Trophoblast cell (in vitro differentiated cells and primary cell): ENCODE measurements around the gene HAGHL.

Experiments
- DNase-seq, 2 donors: peaks; one replicate each; pipeline ENCODE4 v3.0.0-alpha.2; 2016
- H2AFZ ChIP-seq: 2 replicates; pipeline ENCODE4 v1.6.1; 2013; ENCODE audit warnings: low read length, moderate library complexity, mild to moderate bottlenecking; ENCODE audit not compliant: insufficient read depth, poor library complexity
- H2AK5ac ChIP-seq: 2 replicates; pipeline ENCODE4 v1.6.1; 2013; ENCODE audit warnings: mild to moderate bottlenecking, low read length
- H2BK120ac ChIP-seq: 2 replicates; pipeline ENCODE4 v1.6.1; 2013; ENCODE audit warnings: low read length, mild to moderate bottlenecking, moderate library complexity; ENCODE audit not compliant: insufficient read depth, poor library complexity
- H2BK12ac ChIP-seq: 2 replicates; pipeline ENCODE4 v1.6.1; 2013; ENCODE audit warnings: mild to moderate bottlenecking, low read length, moderate library complexity
- H2BK5ac ChIP-seq: 2 replicates; pipeline ENCODE4 v1.6.1; 2013; ENCODE audit warnings: low read length, low read depth, moderate library complexity, mild to moderate bottlenecking; ENCODE audit not compliant: poor library complexity
- H3K14ac ChIP-seq: 2 replicates; pipeline ENCODE4 v1.6.1; 2013; ENCODE audit warnings: mild to moderate bottlenecking, low read length
- H3K18ac ChIP-seq: 2 replicates; pipeline ENCODE4 v1.6.1; 2013; ENCODE audit warnings: mild to moderate bottlenecking, low read length
- H3K23ac ChIP-seq: 2 replicates; pipeline ENCODE4 v1.6.1; 2013; ENCODE audit warnings: low read length
- H3K27ac ChIP-seq: 2 replicates; pipeline ENCODE4 v1.5.1; 2013; ENCODE audit warnings: low read depth, mild to moderate bottlenecking, inconsistent platforms, low read length, moderate library complexity
- H3K27me3 ChIP-seq: 2 replicates; pipeline ENCODE4 v1.6.1; 2013; ENCODE audit warnings: inconsistent platforms, mild to moderate bottlenecking, low read length, moderate library complexity; ENCODE audit not compliant: insufficient read depth
- H3K36me3 ChIP-seq, 2 experiments: 1 replicate in 1 of 2; 2 replicates in 1 of 2; pipeline ENCODE4 v1.6.1; 2013; ENCODE audit warnings: low read length in 2 of 2, mild to moderate bottlenecking in 2 of 2, moderate library complexity in 1 of 2; ENCODE audit not compliant: insufficient read depth in 2 of 2, control insufficient read depth in 1 of 2
- H3K4ac ChIP-seq: 2 replicates; pipeline ENCODE4 v1.6.1; 2013; ENCODE audit warnings: low read depth, mild to moderate bottlenecking, low read length, moderate library complexity
- H3K4me1 ChIP-seq, 2 experiments: 1 replicate in 1 of 2; 2 replicates in 1 of 2; pipeline ENCODE4 v1.6.1; 2013; ENCODE audit warnings: low read length in 2 of 2, mild to moderate bottlenecking in 2 of 2, moderate library complexity in 1 of 2; ENCODE audit not compliant: insufficient read depth in 2 of 2, control insufficient read depth in 1 of 2
- H3K4me2 ChIP-seq: 2 replicates; pipeline ENCODE4 v1.6.1; 2013; ENCODE audit warnings: inconsistent platforms, mild to moderate bottlenecking, low read length, moderate library complexity
- H3K4me3 ChIP-seq: 2 replicates; pipeline ENCODE4 v1.5.1; 2013; ENCODE audit warnings: mild to moderate bottlenecking, low read depth, low read length, inconsistent platforms
- H3K79me1 ChIP-seq: one replicate; pipeline ENCODE4 v1.6.1; 2013; ENCODE audit warnings: low read length
- H3K79me2 ChIP-seq: 2 replicates; pipeline ENCODE4 v1.6.1; 2013; ENCODE audit warnings: low read length, mild to moderate bottlenecking; ENCODE audit not compliant: control insufficient read depth, insufficient read depth, poor library complexity
- H3K9ac ChIP-seq: 2 replicates; pipeline ENCODE4 v1.6.1; 2013; ENCODE audit warnings: mild to moderate bottlenecking, low read length
- H3K9me3 ChIP-seq: 2 replicates; pipeline ENCODE4 v1.6.1; 2013; ENCODE audit warnings: low read depth, mild to moderate bottlenecking, control low read depth, inconsistent platforms, low read length; ENCODE audit not compliant: insufficient read depth
- H4K12ac ChIP-seq: 2 replicates; pipeline ENCODE4 v1.6.1; 2013; ENCODE audit warnings: low read depth, mild to moderate bottlenecking, low read length, moderate library complexity
- H4K8ac ChIP-seq: 2 replicates; pipeline ENCODE4 v1.6.1; 2013; ENCODE audit warnings: low read depth, mild to moderate bottlenecking, low read length, moderate library complexity
- H4K91ac ChIP-seq: one replicate; pipeline ENCODE4 v1.6.1; 2013; ENCODE audit warnings: low read depth, mild to moderate bottlenecking, low read length, moderate library complexity
- WGBS: extraction: QIAGEN DNeasy Blood & Tissue Kit; methylation state at CpG from one replicate; pipeline ENCODE4 v1.1.7; 2013; ENCODE audit warnings: missing lambda C conversion rate; ENCODE audit not compliant: insufficient read length, insufficient coverage; ENCODE audit errors: extremely low coverage; 5-methylcytosine and 5-hydroxymethylcytosine counted together

Gene HAGHL

DNA sequence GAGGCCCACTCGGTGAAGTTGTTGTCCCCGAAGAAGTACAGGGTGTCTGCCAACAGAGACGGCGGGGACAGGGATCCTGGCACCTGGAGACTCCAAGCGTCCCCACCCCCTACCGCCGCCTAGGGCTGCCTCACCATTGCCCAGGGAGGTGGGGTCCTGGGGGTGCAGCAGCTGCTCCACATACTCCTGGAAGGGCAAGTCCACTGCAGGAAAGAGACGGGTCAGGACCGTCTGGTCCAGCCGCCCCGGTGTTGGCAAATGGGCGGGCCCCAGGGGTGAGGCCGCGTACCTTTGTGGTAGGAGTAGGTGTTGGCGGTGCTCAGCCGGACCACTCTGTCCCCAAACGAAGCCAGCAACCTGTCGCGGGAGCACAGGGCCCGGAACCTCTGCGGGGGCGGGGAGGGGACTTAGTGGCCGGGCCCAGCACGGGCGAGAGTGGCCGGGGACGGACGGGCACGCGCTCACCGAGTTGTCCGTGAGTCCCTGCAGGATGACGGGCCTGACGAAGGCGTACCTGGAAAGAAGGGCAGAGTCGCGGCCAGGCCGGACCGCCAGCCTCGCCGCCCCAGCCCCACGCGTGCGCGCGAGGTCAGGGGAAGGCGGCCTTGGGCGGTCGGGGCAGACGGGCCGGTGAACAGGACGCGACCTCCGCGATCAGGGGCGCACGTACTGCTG is 43.4 kb upstream of the HAGHL start:
- peaks cover 6% of the 10 kb centered on the region for H3K9me3 ChIP-seq
- H3K79me2 ChIP-seq = peaks cover 21% of the 10 kb centered on the region
- H4K12ac ChIP-seq = peak overlapping the region; percentile 81
- peak overlapping the region; percentile 55 for H2BK120ac ChIP-seq
- peak overlapping the region; percentile 59 for H3K27ac ChIP-seq
- peak overlapping the region; percentile 97 for H2AK5ac ChIP-seq
- peak overlapping the region; percentile 67 for H2AFZ ChIP-seq
- H3K18ac ChIP-seq = peak overlapping the region; percentile 60
- peaks cover 14% of the 10 kb centered on the region for H3K79me1 ChIP-seq
- H4K8ac ChIP-seq = peak overlapping the region; percentile 81
- H3K23ac ChIP-seq = no peak overlapping the region
- peak overlapping the region; percentile 18 for H3K4ac ChIP-seq
- peaks cover 54 to 57% of the 10 kb centered on the region in 2 experiments for H3K36me3 ChIP-seq
- WGBS = no CpG with 5 or more reads among the region's 57 CpGs
- H3K4me2 ChIP-seq = peak overlapping the region; percentile 90
- no peak overlapping the region for H2BK12ac ChIP-seq
- peak in 1 of 2 donors; percentile 30 for DNase-seq
- H3K27me3 ChIP-seq = no peaks in the 10 kb centered on the region
- H3K4me3 ChIP-seq = peak overlapping the region; percentile 98
- H4K91ac ChIP-seq = peak overlapping the region; percentile 92
- H3K14ac ChIP-seq = peak overlapping the region; percentile 97
- peaks cover 27 to 32% of the 10 kb centered on the region in 2 experiments for H3K4me1 ChIP-seq
- H3K9ac ChIP-seq = peak overlapping the region; percentile 81
- peak overlapping the region; percentile 47 for H2BK5ac ChIP-seq

DNA sequence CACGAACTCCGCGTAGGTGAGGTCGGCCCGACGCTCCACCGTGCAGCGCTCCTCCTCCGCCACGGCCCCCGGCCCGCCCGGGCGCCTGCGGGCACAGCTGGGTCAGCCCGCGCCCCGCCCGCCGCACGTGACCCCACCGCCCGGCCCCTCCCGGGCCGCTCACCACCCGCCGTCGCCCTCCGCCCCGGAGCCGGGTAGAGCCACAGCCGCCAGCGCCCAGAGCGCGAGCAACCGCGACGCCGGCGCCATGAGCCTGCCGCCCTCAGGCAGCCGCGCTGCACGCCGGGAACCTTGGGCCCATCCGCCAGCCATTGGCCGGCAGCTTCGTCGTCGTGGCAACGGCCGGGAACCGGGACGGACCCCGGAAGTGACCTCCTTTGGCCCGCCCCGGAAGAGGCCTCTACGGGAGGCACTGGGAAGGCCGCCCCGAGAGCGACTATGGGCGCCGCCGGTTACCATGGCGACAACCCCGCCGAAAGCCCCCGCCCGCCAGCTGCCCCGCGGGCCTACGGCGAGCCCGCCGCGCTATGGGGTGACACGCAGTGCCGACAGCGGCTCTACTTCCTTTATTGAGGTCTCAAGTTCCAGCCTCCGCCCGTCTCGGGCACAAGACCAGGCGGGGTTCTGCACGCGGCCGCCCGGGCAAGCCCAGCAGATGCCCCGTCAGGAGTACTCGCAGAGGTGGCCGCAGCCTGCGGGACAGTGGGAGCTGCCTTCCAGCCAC is 42.7 kb upstream of the HAGHL start, which contains the start of gene JMJD8:
Gene JMJD8, minus strand, starts transcription at position 264 of the 724 bp plus-strand sequence. Its CDS starts 15 bp downstream, at position 249.
- no peaks in the 10 kb centered on the region for H3K27me3 ChIP-seq
- H3K4ac ChIP-seq = peak within 1 kb of the TSS; percentile 18
- peak within 1 kb of the TSS; percentile 59 for H3K27ac ChIP-seq
- peak within 1 kb of the TSS; percentile 47 for H2BK5ac ChIP-seq
- WGBS = no CpG with 5 or more reads among the region's 91 CpGs
- peak within 1 kb of the TSS; percentile 97 for H3K14ac ChIP-seq
- H2BK12ac ChIP-seq = no peak within 1 kb of the TSS
- peak within 1 kb of the TSS; percentile 81 for H4K12ac ChIP-seq
- peak within 1 kb of the TSS; percentile 60 for H3K18ac ChIP-seq
- peak within 1 kb of the TSS; percentile 98 for H3K4me3 ChIP-seq
- H3K79me1 ChIP-seq = peaks cover 14% of the 10 kb centered on the region
- peak within 1 kb of the TSS; percentile 55 for H2BK120ac ChIP-seq
- H3K36me3 ChIP-seq = peaks cover 54 to 57% of the 10 kb centered on the region in 2 experiments
- H2AFZ ChIP-seq = peak within 1 kb of the TSS; percentile 70
- peaks cover 24 to 32% of the 10 kb centered on the region in 2 experiments for H3K4me1 ChIP-seq
- H3K23ac ChIP-seq = no peak within 1 kb of the TSS
- peak within 1 kb of the TSS; percentile 90 for H3K4me2 ChIP-seq
- H3K9ac ChIP-seq = peak within 1 kb of the TSS; percentile 81
- H4K8ac ChIP-seq = peak within 1 kb of the TSS; percentile 92
- peaks cover 6% of the 10 kb centered on the region for H3K9me3 ChIP-seq
- peak; percentile 94 to 95 for DNase-seq
- H3K79me2 ChIP-seq = peaks cover 21% of the 10 kb centered on the region
- H2AK5ac ChIP-seq = peak within 1 kb of the TSS; percentile 97
- H4K91ac ChIP-seq = peak within 1 kb of the TSS; percentile 92

DNA sequence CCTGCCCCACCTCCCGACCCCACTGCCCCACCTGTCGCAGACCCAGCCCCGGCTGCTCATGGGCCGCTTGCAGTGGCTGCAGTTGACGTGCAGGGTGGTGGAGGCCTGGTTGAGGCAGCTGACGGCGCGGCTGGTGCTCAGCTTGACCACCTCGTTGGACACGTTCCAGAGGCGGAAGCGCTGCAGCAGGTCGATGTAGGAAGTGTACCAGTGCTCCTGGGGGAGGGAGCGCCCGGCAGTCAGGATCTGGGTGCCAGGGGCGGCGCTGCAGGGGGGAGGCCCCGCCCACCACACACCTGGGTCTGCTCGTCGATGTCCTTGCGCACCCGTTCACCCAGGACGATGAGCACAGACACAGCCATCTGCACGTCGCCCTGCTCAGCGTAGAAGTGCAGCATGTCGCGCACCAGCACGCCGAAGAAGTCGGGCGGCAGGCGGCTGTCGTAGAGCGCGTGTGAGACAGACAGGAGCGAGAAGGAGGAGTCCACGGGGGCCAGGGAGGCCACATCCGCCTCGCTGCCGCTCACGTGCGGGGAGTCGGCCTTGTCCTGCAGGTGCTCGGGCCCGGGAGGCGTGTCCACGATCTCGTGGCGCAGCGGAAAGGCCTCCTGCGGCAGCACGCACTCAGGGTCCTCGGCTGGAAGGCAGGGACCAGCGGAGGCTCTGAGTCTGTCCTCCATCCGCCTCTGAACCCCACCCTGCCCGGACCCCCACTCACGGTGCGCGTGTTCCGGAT is 41.8 kb upstream of the HAGHL start:
- Histone ChIP-seq H3K4me1 (peaks cover 28 to 34% of the 10 kb centered on the region in 2 experiments), H3K27me3 (no peaks in the 10 kb centered on the region), H3K9me3 (peaks cover 6% of the 10 kb centered on the region), H2AK5ac (no peak overlapping the region), H4K91ac (no peak overlapping the region), H3K18ac (no peak overlapping the region), H3K14ac (no peak overlapping the region), H2BK120ac (no peak overlapping the region), H4K8ac (peak overlapping the region; percentile 24), H3K4me3 (peak overlapping the region; percentile 10), H3K79me2 (peaks cover 20% of the 10 kb centered on the region), H3K23ac (no peak overlapping the region), H3K4ac (no peak overlapping the region), H3K27ac (no peak overlapping the region), H2BK5ac (no peak overlapping the region), H2BK12ac (no peak overlapping the region), H2AFZ (no peak overlapping the region), H3K79me1 (peaks cover 14% of the 10 kb centered on the region), H4K12ac (no peak overlapping the region), H3K36me3 (peaks cover 54 to 57% of the 10 kb centered on the region in 2 experiments), H3K9ac (no peak overlapping the region), H3K4me2 (no peak overlapping the region)
- DNase-seq = no peak
- WGBS = no CpG with 5 or more reads among the region's 61 CpGs

DNA sequence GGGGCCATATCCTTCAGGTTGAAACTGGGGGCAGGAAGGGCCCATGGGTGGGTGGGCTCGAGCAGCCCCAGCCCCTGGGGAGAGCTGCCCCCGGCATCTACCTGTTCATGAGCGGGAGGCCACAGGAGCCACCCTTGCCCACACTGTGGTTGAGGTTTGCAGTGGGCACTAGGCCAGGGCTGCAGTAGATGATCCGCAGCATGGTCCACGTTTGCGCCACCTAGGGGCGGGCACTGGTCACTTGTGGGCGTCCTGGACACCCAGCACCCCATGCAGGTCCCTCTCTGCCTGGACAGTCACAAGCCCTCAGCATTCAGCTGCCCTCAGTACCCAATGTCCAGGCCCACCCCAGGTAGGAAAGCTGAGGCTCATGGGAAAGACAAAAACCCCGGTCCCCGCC is 40.9 kb upstream of the HAGHL start:
- Histone ChIP-seq H3K4me1 (peaks cover 26 to 34% of the 10 kb centered on the region in 2 experiments), H3K27ac (no peak overlapping the region), H4K8ac (no peak overlapping the region), H3K4me3 (no peak overlapping the region), H4K12ac (no peak overlapping the region), H3K14ac (no peak overlapping the region), H3K79me2 (peaks cover 14% of the 10 kb centered on the region), H2AK5ac (no peak overlapping the region), H4K91ac (no peak overlapping the region), H3K9ac (no peak overlapping the region), H3K4me2 (no peak overlapping the region), H2BK120ac (no peak overlapping the region), H3K27me3 (no peaks in the 10 kb centered on the region), H3K9me3 (peaks cover 6% of the 10 kb centered on the region), H3K23ac (no peak overlapping the region), H2BK5ac (no peak overlapping the region), H2BK12ac (no peak overlapping the region), H3K4ac (no peak overlapping the region), H2AFZ (no peak overlapping the region), H3K36me3 (peaks cover 54% of the 10 kb centered on the region in 2 experiments), H3K18ac (no peak overlapping the region), H3K79me1 (peaks cover 11% of the 10 kb centered on the region)
- DNase-seq = no peak
- WGBS = no CpG with 5 or more reads among the region's 10 CpGs
